ENCODE measurements around the gene RBPJL.

Gene RBPJL

GRCh38 chr20:45290677-45291355, 15.8 kb upstream of the RBPJL start:
- Mint-ChIP-seq H3K36me3 (ENCODE audit: low read depth) (no peaks in the 10 kb centered on the region), H3K27ac (no peak overlapping the region), H3K27me3 (ENCODE audit: low read depth, poor library complexity) (peaks cover 54% of the 10 kb centered on the region), H3K4me1 (peaks cover 21% of the 10 kb centered on the region), H3K4me3 (no peak overlapping the region), H3K9me3 (peaks cover 20% of the 10 kb centered on the region)
- TF ChIP-seq CTCF (IDR thresholded peaks at IDR 0.05): peak; percentile 83
- peak; percentile 84 for DNase-seq

- Mint-ChIP-seq H3K27me3 (ENCODE audit: low read depth, poor library complexity) (peaks cover 51% of the 10 kb centered on the region), H3K9me3 (peaks cover 24% of the 10 kb centered on the region), H3K27ac (no peak overlapping the region), H3K4me1 (peaks cover 21% of the 10 kb centered on the region), H3K4me3 (no peak overlapping the region), H3K36me3 (ENCODE audit: low read depth) (no peaks in the 10 kb centered on the region)
- no peak for DNase-seq
- TF ChIP-seq CTCF (IDR thresholded peaks at IDR 0.05): no peak
These were observed 15.1 kb upstream of the RBPJL start for GRCh38 chr20:45291526-45291925.

- peak overlapping the region; percentile 80 for H3K4me3 Mint-ChIP-seq
- no peaks in the 10 kb centered on the region for H3K36me3 Mint-ChIP-seq (ENCODE audit: low read depth)
- H3K27me3 Mint-ChIP-seq (ENCODE audit: low read depth, poor library complexity): peaks cover 48% of the 10 kb centered on the region
- H3K9me3 Mint-ChIP-seq: peaks cover 24% of the 10 kb centered on the region
- peaks cover 21% of the 10 kb centered on the region for H3K4me1 Mint-ChIP-seq
- no peak overlapping the region for H3K27ac Mint-ChIP-seq
- no peak for DNase-seq
- TF ChIP-seq CTCF (IDR thresholded peaks at IDR 0.05): no peak
These were observed 14.3 kb upstream of the RBPJL start for GRCh38 chr20:45292343-45292742.

GRCh38 chr20:45293041-45294002, 13.3 kb upstream of the RBPJL start:
- Mint-ChIP-seq H3K27ac (no peak overlapping the region), H3K4me3 (peak overlapping the region; percentile 80), H3K36me3 (ENCODE audit: low read depth) (no peaks in the 10 kb centered on the region), H3K9me3 (peaks cover 24% of the 10 kb centered on the region), H3K27me3 (ENCODE audit: low read depth, poor library complexity) (peaks cover 51% of the 10 kb centered on the region), H3K4me1 (peaks cover 21% of the 10 kb centered on the region)
- TF ChIP-seq CTCF (IDR thresholded peaks at IDR 0.05): peak; percentile 89
- DNase-seq: peak; percentile 95

- no peak for DNase-seq
- Mint-ChIP-seq H3K4me1 (peaks cover 19% of the 10 kb centered on the region), H3K27me3 (ENCODE audit: low read depth, poor library complexity) (peaks cover 46% of the 10 kb centered on the region), H3K9me3 (peaks cover 27% of the 10 kb centered on the region), H3K4me3 (peak overlapping the region; percentile 71), H3K36me3 (ENCODE audit: low read depth) (no peaks in the 10 kb centered on the region), H3K27ac (no peak overlapping the region)
- TF ChIP-seq CTCF (IDR thresholded peaks at IDR 0.05): peak; percentile 18
These were observed 12.7 kb upstream of the RBPJL start for GRCh38 chr20:45294003-45294368.

All from nephron progenitor cell (in vitro differentiated cells).